NB4 (cell line): ENCODE results near the gene PARD6B.

Experiments
- CTCF ChIP-seq: IDR thresholded peaks from one replicate; pipeline ENCODE4 v1.5.1; 2012; ENCODE audit warnings: low read depth, low read length
- MYC ChIP-seq: IDR thresholded peaks from 2 replicates; pipeline ENCODE4 v1.6.1; 2011; ENCODE audit warnings: low read depth, low read length
- POLR2A ChIP-seq: IDR thresholded peaks from 2 replicates; pipeline ENCODE4 v1.6.1; 2011; ENCODE audit warnings: mild to moderate bottlenecking; ENCODE audit not compliant: insufficient read length; ENCODE audit errors: extremely low read depth
- TF ChIP-seq, protein P1 (sequence below): IDR thresholded peaks from 2 replicates; pipeline ENCODE4 v1.6.1; 2011; ENCODE audit warnings: low read depth, low read length

- TF ChIP-seq CTCF (no peak), POLR2A (no peak), MYC (no peak)
- TF ChIP-seq, protein P1, sequence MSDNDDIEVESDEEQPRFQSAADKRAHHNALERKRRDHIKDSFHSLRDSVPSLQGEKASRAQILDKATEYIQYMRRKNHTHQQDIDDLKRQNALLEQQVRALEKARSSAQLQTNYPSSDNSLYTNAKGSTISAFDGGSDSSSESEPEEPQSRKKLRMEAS, result no peak
Measured at GRCh38 chr20:50735813-50736212, 4.4 kb downstream of the PARD6B start.
